ENCODE data around the gene ABHD2. TPM values are rescaled to one million over a fixed set of nuclear protein-coding genes. Genes with fewer than 3 reads are reported as not detected.

ABHD2 gene
- total and polyA plus RNA-seq, 2 donors (not counting 3 experiments of a cell fraction or from before 2014, with no cell fraction given) = 14.0 to 62.2 TPM

DNA sequence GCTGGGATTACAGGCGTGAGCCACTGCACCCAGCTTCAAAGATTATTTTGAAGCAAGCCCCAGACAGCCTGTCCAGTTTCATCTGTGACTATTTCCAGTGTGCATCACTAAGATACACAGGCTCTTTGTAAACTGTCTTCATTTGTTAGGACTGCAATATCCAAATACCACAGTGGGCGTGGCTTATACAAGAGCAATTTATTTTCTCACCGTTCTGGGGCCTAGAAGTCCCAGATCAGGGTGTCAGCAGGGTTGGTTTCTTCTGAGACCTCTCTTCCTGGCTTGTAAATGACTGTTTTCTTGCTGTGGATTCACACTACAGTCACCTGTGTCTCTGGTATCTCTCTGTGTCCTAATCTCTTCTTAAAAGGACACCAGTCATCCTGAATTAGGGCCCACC lies 73.4 kb downstream of the ABHD2 start:
- DNase-seq (ENCODE audit: low read depth, low spot score) (no peak), FAIRE-seq (no peak)
- H3K9me3 ChIP-seq (replicated peaks; ENCODE audit: control insufficient read depth, insufficient read depth, low read length) = no peaks in the 10 kb centered on the region
- TF ChIP-seq EZH2 (IDR thresholded peaks at IDR 0.05; ENCODE audit: borderline replicate concordance, low read depth, low read length, severe bottlenecking) = no peak
- no peak for TF ChIP-seq POLR2A (IDR thresholded peaks at IDR 0.05; ENCODE audit: low read depth, low read length)
- TF ChIP-seq, protein P1, sequence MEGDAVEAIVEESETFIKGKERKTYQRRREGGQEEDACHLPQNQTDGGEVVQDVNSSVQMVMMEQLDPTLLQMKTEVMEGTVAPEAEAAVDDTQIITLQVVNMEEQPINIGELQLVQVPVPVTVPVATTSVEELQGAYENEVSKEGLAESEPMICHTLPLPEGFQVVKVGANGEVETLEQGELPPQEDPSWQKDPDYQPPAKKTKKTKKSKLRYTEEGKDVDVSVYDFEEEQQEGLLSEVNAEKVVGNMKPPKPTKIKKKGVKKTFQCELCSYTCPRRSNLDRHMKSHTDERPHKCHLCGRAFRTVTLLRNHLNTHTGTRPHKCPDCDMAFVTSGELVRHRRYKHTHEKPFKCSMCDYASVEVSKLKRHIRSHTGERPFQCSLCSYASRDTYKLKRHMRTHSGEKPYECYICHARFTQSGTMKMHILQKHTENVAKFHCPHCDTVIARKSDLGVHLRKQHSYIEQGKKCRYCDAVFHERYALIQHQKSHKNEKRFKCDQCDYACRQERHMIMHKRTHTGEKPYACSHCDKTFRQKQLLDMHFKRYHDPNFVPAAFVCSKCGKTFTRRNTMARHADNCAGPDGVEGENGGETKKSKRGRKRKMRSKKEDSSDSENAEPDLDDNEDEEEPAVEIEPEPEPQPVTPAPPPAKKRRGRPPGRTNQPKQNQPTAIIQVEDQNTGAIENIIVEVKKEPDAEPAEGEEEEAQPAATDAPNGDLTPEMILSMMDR (IDR thresholded peaks at IDR 0.05; ENCODE audit: extremely low read depth in 1 of 2, insufficient read depth in 1 of 2, low read depth in 1 of 2, low read length in 2 of 2) = no peak
- TF ChIP-seq, protein P2, sequence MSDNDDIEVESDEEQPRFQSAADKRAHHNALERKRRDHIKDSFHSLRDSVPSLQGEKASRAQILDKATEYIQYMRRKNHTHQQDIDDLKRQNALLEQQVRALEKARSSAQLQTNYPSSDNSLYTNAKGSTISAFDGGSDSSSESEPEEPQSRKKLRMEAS (IDR thresholded peaks at IDR 0.05; ENCODE audit: insufficient read depth, insufficient read length) = no peak
- no peak for TF ChIP-seq JUN (IDR thresholded peaks at IDR 0.05; ENCODE audit: borderline replicate concordance, insufficient read depth, insufficient read length, low read depth)
- TF ChIP-seq GATA2 (IDR thresholded peaks at IDR 0.05; ENCODE audit: insufficient read depth, insufficient read length, low read depth, low read length) = no peak
- no peak for TF ChIP-seq MYC (IDR thresholded peaks at IDR 0.05; ENCODE audit: low read depth, low read length)
- no peak for TF ChIP-seq POLR2AphosphoS5 (IDR thresholded peaks at IDR 0.05; ENCODE audit: insufficient read depth, low read depth, low read length)
- no peak for TF ChIP-seq FOS (IDR thresholded peaks at IDR 0.05; ENCODE audit: borderline replicate concordance, insufficient read depth, low read length)
- ChIA-PET POLR2A (no interaction called here), CTCF (no interaction called here)
- no peak overlapping the region for H2AFZ ChIP-seq (ENCODE audit: low read depth, low read length)
- no peak overlapping the region for H3K27ac ChIP-seq (ENCODE audit: insufficient read depth, low read depth, low read length)
- BruUV-seq (replicated peaks) = no TSS peak
- intact Hi-C loops (cut with micrococcal nuclease) = no loop called here
- H3K36me3 ChIP-seq (ENCODE audit: control insufficient read depth in 2 of 2, extremely low read depth in 1 of 2, insufficient read depth in 2 of 2, low read length in 2 of 2) = no peaks in the 10 kb centered on the region
- no peak overlapping the region for H3K9ac ChIP-seq (replicated peaks; ENCODE audit: extremely low read depth, insufficient read depth, low read length)
- no peaks in the 10 kb centered on the region for H4K20me1 ChIP-seq (replicated peaks; ENCODE audit: control insufficient read depth, extremely low read depth, insufficient read depth, low read length)
- H3K27me3 ChIP-seq (ENCODE audit: control insufficient read depth in 2 of 2, insufficient read depth in 2 of 2, low read length in 2 of 2) = no peaks in the 10 kb centered on the region
- H3K4me2 ChIP-seq (ENCODE audit: insufficient read depth, low read length) = no peak overlapping the region
- dilution Hi-C loops (cut with MboI; ENCODE audit: extremely low pct_ligation_motif_present, low sequenced_read_pairs) = loop anchor here (25.0 kb wide), 1 partner anchor 99 kb away; no protein-coding TSS in a partner anchor
- no peaks in the 10 kb centered on the region for H3K9me1 ChIP-seq (replicated peaks; ENCODE audit: control insufficient read depth, extremely low read depth, insufficient read depth, low read length)
- H3K4me3 ChIP-seq (replicated peaks in 1 of 3; ENCODE audit: insufficient read depth in 1 of 3, low read depth in 1 of 3, low read length in 3 of 3) = no peak overlapping the region
- peaks cover 14% of the 10 kb centered on the region for H3K4me1 ChIP-seq (ENCODE audit: control insufficient read depth, extremely low read depth, insufficient read depth, low read length)
- no peaks in the 10 kb centered on the region for H3K79me2 ChIP-seq (ENCODE audit: control insufficient read depth, insufficient read depth, low read length)

Data from endothelial cell of umbilical vein (primary cell).